Measurements from ENCODE around the gene CAPN12. TPM values are rescaled to one million over a fixed set of nuclear protein-coding genes. Genes with fewer than 3 reads are reported as not detected.

Gene CAPN12
- total RNA-seq, 1 experiment from 2014 or later = 14.7 TPM

- Mint-ChIP-seq H3K4me3 (ENCODE audit: low read depth, unreplicated experiment) (no peak overlapping the region), H3K27me3 (ENCODE audit: unreplicated experiment) (no peaks in the 10 kb centered on the region), H3K4me1 (ENCODE audit: low read depth, unreplicated experiment) (peaks cover 74% of the 10 kb centered on the region), H3K36me3 (ENCODE audit: insufficient read depth, unreplicated experiment) (peaks cover 100% of the 10 kb centered on the region), H3K27ac (ENCODE audit: unreplicated experiment) (peak overlapping the region; percentile 12), H3K9me3 (ENCODE audit: low read depth, unreplicated experiment) (no peaks in the 10 kb centered on the region)
- no TSS peak for BruUV-seq (replicated peaks)
- intact Hi-C loops (cut with micrococcal nuclease; ENCODE audit: unreplicated experiment) = no loop called here
- TF ChIP-seq, protein P1, sequence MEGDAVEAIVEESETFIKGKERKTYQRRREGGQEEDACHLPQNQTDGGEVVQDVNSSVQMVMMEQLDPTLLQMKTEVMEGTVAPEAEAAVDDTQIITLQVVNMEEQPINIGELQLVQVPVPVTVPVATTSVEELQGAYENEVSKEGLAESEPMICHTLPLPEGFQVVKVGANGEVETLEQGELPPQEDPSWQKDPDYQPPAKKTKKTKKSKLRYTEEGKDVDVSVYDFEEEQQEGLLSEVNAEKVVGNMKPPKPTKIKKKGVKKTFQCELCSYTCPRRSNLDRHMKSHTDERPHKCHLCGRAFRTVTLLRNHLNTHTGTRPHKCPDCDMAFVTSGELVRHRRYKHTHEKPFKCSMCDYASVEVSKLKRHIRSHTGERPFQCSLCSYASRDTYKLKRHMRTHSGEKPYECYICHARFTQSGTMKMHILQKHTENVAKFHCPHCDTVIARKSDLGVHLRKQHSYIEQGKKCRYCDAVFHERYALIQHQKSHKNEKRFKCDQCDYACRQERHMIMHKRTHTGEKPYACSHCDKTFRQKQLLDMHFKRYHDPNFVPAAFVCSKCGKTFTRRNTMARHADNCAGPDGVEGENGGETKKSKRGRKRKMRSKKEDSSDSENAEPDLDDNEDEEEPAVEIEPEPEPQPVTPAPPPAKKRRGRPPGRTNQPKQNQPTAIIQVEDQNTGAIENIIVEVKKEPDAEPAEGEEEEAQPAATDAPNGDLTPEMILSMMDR (IDR thresholded peaks at IDR 0.05; ENCODE audit: unreplicated experiment) = no peak
- CTCF ChIA-PET = no interaction called here
- no peak for DNase-seq
These were observed 42.7 kb downstream of the CAPN12 start for GRCh38 chr19:38701455-38702063.

GRCh38 chr19:38700902-38701454 is 43.3 kb downstream of the CAPN12 start:
- TF ChIP-seq, protein P1 (IDR thresholded peaks at IDR 0.05; ENCODE audit: unreplicated experiment) = no peak
- Mint-ChIP-seq H3K4me1 (ENCODE audit: low read depth, unreplicated experiment) (peaks cover 74% of the 10 kb centered on the region), H3K27ac (ENCODE audit: unreplicated experiment) (no peak overlapping the region)

DNA sequence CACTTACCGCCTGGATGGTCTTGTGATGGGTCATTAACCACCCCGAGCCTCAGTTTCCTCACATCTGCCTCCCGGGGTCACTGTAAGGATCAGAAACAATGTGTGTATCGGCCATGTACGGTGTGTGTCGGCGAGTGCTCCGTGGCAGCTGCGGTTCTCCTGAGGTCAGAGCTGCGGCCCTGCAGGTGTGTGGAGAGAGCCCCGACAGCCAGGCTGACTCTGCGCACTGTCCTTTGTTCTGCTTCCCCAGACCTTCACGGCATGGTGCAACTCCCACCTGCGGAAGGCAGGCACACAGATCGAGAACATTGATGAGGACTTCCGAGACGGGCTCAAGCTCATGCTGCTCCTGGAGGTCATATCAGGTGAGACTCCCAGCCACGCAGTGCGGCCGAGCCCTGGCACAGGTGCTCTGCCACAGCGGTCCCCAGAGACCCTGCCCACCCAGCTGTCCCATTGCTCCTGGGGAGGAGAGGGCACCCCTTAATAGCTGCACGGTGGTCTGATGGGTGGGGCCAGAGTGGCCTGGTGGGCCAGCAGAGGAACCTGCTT is 43.8 kb downstream of the CAPN12 start:
- BruUV-seq (replicated peaks) = no TSS peak
- Mint-ChIP-seq H3K9me3 (ENCODE audit: low read depth, unreplicated experiment) (no peaks in the 10 kb centered on the region), H3K27ac (ENCODE audit: unreplicated experiment) (no peak overlapping the region), H3K4me1 (ENCODE audit: low read depth, unreplicated experiment) (peaks cover 74% of the 10 kb centered on the region), H3K4me3 (ENCODE audit: low read depth, unreplicated experiment) (no peak overlapping the region), H3K27me3 (ENCODE audit: unreplicated experiment) (no peaks in the 10 kb centered on the region), H3K36me3 (ENCODE audit: insufficient read depth, unreplicated experiment) (peaks cover 100% of the 10 kb centered on the region)
- intact Hi-C loops (cut with micrococcal nuclease; ENCODE audit: unreplicated experiment) = no loop called here
- no peak for DNase-seq
- TF ChIP-seq, protein P1 (IDR thresholded peaks at IDR 0.05; ENCODE audit: unreplicated experiment) = no peak
- CTCF ChIA-PET = no interaction called here

More at GRCh38 chr19:38700902-38701454, 43.3 kb downstream of the CAPN12 start:
- CTCF ChIA-PET = no interaction called here
- H3K9me3 Mint-ChIP-seq (ENCODE audit: low read depth, unreplicated experiment) = no peaks in the 10 kb centered on the region
- intact Hi-C loops (cut with micrococcal nuclease; ENCODE audit: unreplicated experiment) = no loop called here
- no peaks in the 10 kb centered on the region for H3K27me3 Mint-ChIP-seq (ENCODE audit: unreplicated experiment)
- no peak for DNase-seq
- H3K4me3 Mint-ChIP-seq (ENCODE audit: low read depth, unreplicated experiment) = no peak overlapping the region
- no TSS peak for BruUV-seq (replicated peaks)
- H3K36me3 Mint-ChIP-seq (ENCODE audit: insufficient read depth, unreplicated experiment) = peaks cover 100% of the 10 kb centered on the region

- Mint-ChIP-seq H3K27me3 (ENCODE audit: unreplicated experiment) (no peaks in the 10 kb centered on the region), H3K9me3 (ENCODE audit: low read depth, unreplicated experiment) (no peaks in the 10 kb centered on the region), H3K4me3 (ENCODE audit: low read depth, unreplicated experiment) (no peak overlapping the region), H3K36me3 (ENCODE audit: insufficient read depth, unreplicated experiment) (peaks cover 100% of the 10 kb centered on the region), H3K27ac (ENCODE audit: unreplicated experiment) (peak overlapping the region; percentile 100), H3K4me1 (ENCODE audit: low read depth, unreplicated experiment) (peaks cover 75% of the 10 kb centered on the region)
- no peak for DNase-seq
- CTCF ChIA-PET = interaction anchor here (0.7 kb wide), 1 partner anchor 11 kb away, joined by 3 read pairs; no protein-coding TSS in a partner anchor
- BruUV-seq (replicated peaks) = no TSS peak
- intact Hi-C loops (cut with micrococcal nuclease; ENCODE audit: unreplicated experiment) = no loop called here
- TF ChIP-seq, protein P1 (IDR thresholded peaks at IDR 0.05; ENCODE audit: unreplicated experiment) = no peak
These were observed 44.5 kb downstream of the CAPN12 start for GRCh38 chr19:38699647-38700349.
